HFFc6 (cell line): Measurements from ENCODE around the gene TMSB15A. TPM values are rescaled to one million over a fixed set of nuclear protein-coding genes. Genes with fewer than 3 reads are reported as not detected.
A peak's percentile ranks its signal among the peaks of the same experiment; 100 is the strongest.
"Not testable (repeated sequence)": the region's sequence is repeated elsewhere in the genome, so short reads cannot be mapped to it uniquely, and the experiment has no call there.

Source experiments
- DNase-seq: peaks from one replicate; pipeline ENCODE4 v3.0.0-alpha.2; 2018
- H3K27ac Mint-ChIP-seq: 2 replicates; pipeline ENCODE4 v1.8.0; 2020; ENCODE audit warnings: mild to moderate bottlenecking, mixed read lengths
- H3K27me3 Mint-ChIP-seq: 2 replicates; pipeline ENCODE4 v1.8.0; 2021; ENCODE audit warnings: mild to moderate bottlenecking, moderate library complexity, mixed read lengths; ENCODE audit not compliant: insufficient read depth
- H3K36me3 Mint-ChIP-seq: 2 replicates; pipeline ENCODE4 v1.8.0; 2021; ENCODE audit warnings: low read depth, mixed read lengths
- H3K4me1 Mint-ChIP-seq: 2 replicates; pipeline ENCODE4 v1.8.0; 2020; ENCODE audit warnings: low read depth, mixed read lengths
- H3K4me3 Mint-ChIP-seq: 2 replicates; pipeline ENCODE4 v1.8.0; 2020; ENCODE audit warnings: mild to moderate bottlenecking, moderate library complexity, mixed read lengths
- H3K9me3 Mint-ChIP-seq: 2 replicates; pipeline ENCODE4 v1.8.0; 2020; ENCODE audit warnings: mild to moderate bottlenecking, mixed read lengths
- long read RNA-seq: library from polyadenylated mRNA; unstranded; transcript quantifications from one replicate; pipeline ENCODE4 v2.0.0, GENCODE V29; 2019
- total RNA-seq, 6 experiments: library from RNA; stranded (reverse); fragmentation: NEBNext Ultra II Directional; extraction: Animal tissue kit (Norgen Biotek cat#: 25700); gene quantifications; 2 replicates in 1 of 6; 3 replicates in 5 of 6; pipeline ENCODE4 v1.2.3, GENCODE V29; 2021
- TF ChIP-seq, protein P1 (sequence below): fragments of 200-600 bp; sonication (generic); IDR thresholded peaks from 2 replicates; pipeline ENCODE4 v1.5.0; 2021; ENCODE audit warnings: antibody characterized with exemption, mild to moderate bottlenecking

Gene TMSB15A
- 1 to 10 TPM; 1.4 to 3.2 (median 2.7) TPM for total RNA-seq
- long read RNA-seq, partial matches to known transcripts: 0 of 2 reads
- long read RNA-seq, other reads (novel, unspliced or antisense): 0 of 2 reads

DNA sequence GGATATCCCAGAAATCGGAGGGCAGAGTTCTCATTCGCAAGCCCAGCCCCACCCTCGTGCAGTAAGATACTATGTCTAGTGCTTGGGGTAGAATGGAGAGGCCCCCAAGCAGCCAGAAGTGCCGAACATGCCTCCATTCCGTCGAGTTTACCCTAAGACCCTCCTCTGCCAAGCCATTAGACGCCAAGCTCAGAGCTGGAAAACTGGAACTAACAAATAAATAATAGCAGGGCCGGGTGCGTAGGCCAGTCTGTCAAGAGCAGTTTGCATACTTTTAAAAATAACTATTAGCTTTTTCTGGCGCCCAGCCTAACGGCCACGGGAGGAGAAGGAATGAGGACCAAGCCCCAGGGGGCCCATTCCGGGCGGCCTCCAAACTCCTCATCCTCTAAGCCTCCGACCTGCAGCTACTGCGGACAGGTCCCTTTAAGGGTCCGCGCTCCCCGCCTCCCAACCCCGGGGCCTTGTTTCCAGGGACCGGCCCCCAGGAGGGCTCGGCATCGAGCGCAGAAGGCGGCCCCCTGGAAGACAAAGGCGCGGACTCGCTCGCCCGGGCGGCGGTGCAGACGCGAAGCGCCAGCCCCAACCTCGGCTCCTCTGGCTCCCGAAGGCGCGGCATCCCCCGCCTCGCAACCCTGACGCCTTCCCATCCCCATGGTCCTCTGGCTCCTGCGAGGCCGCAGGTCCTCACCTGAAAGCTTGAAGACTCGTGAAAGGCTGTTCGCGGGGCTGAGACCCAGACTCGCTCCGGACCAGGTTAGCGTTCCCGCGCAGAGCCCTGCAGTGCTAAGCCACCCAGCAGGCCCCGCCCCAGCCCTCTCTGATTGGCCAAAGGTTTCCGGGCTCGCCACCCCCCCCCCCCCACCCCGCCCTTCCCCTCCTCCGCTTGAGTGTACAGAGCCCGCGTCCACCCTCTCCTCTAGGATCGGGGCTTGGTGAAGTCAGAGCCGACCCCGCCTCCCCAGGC lies at the start of gene TMSB15A:
TSS of gene TMSB15A (minus strand) at position 765 of the 967 bp plus-strand sequence.
- H3K27me3 Mint-ChIP-seq: peaks cover 4% of the 10 kb centered on the region; the same call in 1 of the 2 replicates
- H3K4me3 Mint-ChIP-seq: peak within 1 kb of the TSS; percentile 89
- peak; percentile 2 for DNase-seq
- H3K9me3 Mint-ChIP-seq: no peaks in the 10 kb centered on the region
- H3K36me3 Mint-ChIP-seq: no peaks in the 10 kb centered on the region
- TF ChIP-seq, protein P1, sequence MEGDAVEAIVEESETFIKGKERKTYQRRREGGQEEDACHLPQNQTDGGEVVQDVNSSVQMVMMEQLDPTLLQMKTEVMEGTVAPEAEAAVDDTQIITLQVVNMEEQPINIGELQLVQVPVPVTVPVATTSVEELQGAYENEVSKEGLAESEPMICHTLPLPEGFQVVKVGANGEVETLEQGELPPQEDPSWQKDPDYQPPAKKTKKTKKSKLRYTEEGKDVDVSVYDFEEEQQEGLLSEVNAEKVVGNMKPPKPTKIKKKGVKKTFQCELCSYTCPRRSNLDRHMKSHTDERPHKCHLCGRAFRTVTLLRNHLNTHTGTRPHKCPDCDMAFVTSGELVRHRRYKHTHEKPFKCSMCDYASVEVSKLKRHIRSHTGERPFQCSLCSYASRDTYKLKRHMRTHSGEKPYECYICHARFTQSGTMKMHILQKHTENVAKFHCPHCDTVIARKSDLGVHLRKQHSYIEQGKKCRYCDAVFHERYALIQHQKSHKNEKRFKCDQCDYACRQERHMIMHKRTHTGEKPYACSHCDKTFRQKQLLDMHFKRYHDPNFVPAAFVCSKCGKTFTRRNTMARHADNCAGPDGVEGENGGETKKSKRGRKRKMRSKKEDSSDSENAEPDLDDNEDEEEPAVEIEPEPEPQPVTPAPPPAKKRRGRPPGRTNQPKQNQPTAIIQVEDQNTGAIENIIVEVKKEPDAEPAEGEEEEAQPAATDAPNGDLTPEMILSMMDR: no peak
- H3K27ac Mint-ChIP-seq: no peak within 1 kb of the TSS
- peaks cover 10% of the 10 kb centered on the region for H3K4me1 Mint-ChIP-seq

DNA sequence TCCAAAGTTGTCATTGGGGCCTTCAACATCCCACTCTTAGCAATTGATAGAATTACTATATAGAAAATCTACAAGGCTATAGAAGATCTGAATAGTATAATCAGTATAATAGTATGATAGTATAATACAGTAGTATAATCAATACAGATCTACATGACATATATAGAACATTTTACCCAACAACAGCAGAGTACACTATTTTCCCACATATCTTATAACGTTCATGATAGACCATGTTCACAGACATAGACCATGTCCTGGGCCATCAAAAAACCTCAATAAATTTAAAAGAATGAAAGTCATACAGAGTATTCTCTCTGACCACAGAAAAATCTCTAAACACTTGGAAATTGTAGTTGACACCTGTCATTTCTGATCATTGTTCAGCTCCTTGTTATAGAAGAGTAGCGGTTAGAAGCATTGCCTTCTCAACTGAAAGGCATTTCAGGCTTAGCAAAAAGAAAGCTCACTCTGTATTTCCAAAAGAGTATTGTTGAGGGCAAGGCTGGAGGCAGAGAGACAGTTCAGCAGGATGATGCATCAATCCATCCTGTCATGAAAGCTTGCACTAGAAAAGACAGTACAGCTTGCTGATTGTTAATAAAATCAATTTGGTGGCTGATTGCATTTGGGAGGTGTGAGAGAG lies 44.0 kb upstream of the TMSB15A start:
- TF ChIP-seq, protein P1: no peak
- no peaks in the 10 kb centered on the region; the same call in 1 of the 2 replicates for H3K27me3 Mint-ChIP-seq
- H3K36me3 Mint-ChIP-seq: no peaks in the 10 kb centered on the region
- no peak overlapping the region for H3K27ac Mint-ChIP-seq
- no peak overlapping the region for H3K4me3 Mint-ChIP-seq
- no peaks in the 10 kb centered on the region for H3K9me3 Mint-ChIP-seq
- no peaks in the 10 kb centered on the region for H3K4me1 Mint-ChIP-seq
- no peak for DNase-seq

DNA sequence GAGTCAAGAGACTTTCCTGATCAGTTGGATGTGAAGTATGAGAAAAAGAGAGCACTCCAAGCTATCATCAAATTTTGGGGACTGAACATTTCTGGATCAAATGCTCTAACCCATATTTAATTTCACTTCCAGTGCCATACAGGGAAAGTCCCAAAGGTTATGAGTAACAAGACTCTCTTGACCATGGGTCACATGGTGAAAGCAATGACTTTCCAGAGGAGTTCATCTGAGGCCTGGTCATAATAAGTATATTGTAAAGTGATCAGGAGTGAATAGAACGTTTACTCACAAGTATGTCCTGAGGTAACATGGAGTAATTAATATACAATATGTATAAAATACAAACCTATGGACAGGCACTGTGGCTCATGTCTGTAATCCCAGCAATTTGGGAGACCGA lies 42.1 kb upstream of the TMSB15A start:
- Mint-ChIP-seq H3K36me3 (no peaks in the 10 kb centered on the region), H3K4me1 (no peaks in the 10 kb centered on the region), H3K9me3 (no peaks in the 10 kb centered on the region), H3K4me3 (no peak overlapping the region), H3K27ac (no peak overlapping the region), H3K27me3 (no peaks in the 10 kb centered on the region; the same call in 1 of the 2 replicates)
- TF ChIP-seq, protein P1: no peak
- no peak for DNase-seq

DNA sequence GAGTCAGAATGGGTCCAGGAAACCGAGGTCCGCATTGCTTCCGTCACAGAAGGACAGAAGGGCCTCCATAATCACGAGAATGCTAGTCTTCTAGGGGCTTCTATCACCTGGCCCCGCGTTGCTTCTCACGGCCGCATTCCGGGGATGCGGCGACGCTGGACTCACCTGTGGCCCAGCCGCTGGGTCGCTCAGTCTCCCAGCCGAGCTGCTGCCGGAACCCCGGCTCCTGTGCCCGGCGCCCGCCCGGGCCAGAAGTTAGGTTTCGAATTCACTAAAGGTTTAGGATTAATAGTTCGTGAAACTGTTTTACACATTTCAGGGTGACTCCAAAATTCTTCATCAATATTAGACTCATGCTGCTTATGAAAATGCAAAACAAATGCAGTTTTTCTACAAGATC lies 31.7 kb upstream of the TMSB15A start:
- Mint-ChIP-seq H3K9me3 (no peaks in the 10 kb centered on the region), H3K4me1 (no peaks in the 10 kb centered on the region), H3K27ac (no peak overlapping the region), H3K4me3 (no peak overlapping the region), H3K36me3 (no peaks in the 10 kb centered on the region), H3K27me3 (peaks cover 4% of the 10 kb centered on the region; the same call in 1 of the 2 replicates)
- TF ChIP-seq, protein P1: no peak
- no peak for DNase-seq

DNA sequence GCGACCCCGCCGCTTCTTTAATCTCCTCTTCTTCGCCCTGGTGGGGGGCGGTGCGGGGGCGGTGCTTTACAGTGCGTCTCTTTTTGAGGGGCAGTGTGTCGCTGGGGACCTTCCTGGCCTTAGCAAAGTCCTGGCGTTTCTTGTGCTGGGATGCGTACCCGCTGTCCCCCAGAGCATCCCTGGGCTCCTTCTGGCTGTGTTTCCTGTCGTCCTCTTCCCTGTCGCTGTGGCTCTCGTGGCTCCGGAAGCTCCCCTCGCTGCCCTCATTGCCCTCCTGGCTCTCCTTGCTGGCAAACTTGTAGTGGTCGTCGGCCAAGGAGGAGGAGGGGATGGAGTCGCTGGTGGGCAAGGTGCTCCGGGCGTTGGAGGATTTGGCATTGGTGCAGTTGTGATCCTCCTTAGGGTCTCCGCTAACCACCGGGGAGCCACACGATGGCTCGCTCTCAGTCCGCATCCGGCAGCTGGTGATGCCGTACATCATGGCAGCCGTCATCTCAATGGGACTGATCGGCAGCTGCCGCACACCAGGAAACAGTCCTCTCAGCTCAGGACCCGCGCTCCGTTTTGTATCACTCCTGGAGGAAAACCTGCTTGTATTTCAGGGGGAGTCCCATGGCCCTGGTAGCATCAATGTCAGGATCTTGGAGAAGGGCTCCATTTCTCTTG lies 30.4 kb upstream of the TMSB15A start:
- no peaks in the 10 kb centered on the region for H3K9me3 Mint-ChIP-seq
- peaks cover under 1% of the 10 kb centered on the region; the same call in 1 of the 2 replicates for H3K4me1 Mint-ChIP-seq
- DNase-seq: no peak
- peak overlapping the region; percentile 80; the same call in 1 of the 2 replicates for H3K4me3 Mint-ChIP-seq
- H3K36me3 Mint-ChIP-seq: no peaks in the 10 kb centered on the region
- H3K27me3 Mint-ChIP-seq: peaks cover 4% of the 10 kb centered on the region; the same call in 1 of the 2 replicates
- TF ChIP-seq, protein P1: no peak
- no peak overlapping the region for H3K27ac Mint-ChIP-seq

DNA sequence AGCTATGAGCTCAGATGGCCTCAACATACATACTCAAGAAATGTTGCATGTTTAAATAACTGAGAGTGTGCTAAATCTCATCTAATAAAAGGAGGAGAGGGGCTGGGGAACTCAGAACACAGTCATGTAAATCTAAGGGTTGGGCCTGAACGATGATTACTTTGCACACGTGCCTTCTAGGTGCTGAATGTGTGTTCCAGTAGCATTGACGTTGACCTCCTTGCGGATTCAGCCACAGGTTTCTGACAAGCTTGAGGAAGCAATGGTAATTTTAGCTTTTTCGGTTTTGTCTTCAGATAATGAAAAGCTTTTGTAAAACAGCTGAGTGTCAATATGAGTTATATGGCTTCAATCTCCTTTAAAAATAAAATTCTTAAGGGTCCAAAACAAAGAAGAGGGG lies 29.6 kb upstream of the TMSB15A start:
- H3K36me3 Mint-ChIP-seq, DNase-seq, H3K27me3 Mint-ChIP-seq, H3K4me1 Mint-ChIP-seq, H3K27ac Mint-ChIP-seq, H3K9me3 Mint-ChIP-seq: not testable (repeated sequence)
- H3K4me3 Mint-ChIP-seq: peak overlapping the region; percentile 80; the same call in 1 of the 2 replicates
